Prostate gland (tissue), 2 donors: ENCODE results near the gene MAGI2. TPM values are rescaled to one million over a fixed set of nuclear protein-coding genes. Genes with fewer than 3 reads are reported as not detected.

Source experiments
- DNase-seq: peaks from one replicate; pipeline ENCODE4 v3.0.0-alpha.2; 2019; ENCODE audit warnings: low spot score
- H3K27ac ChIP-seq, 2 donors: fragments of 200-600 bp; sonication (generic); 2 replicates each; pipeline ENCODE4 v1.5.1; 2017 to 2019
- H3K27me3 ChIP-seq: fragments of 200-600 bp; sonication (generic); replicated peaks from 2 replicates; pipeline ENCODE4 v1.5.1; 2019; ENCODE audit not compliant: insufficient read depth
- H3K36me3 ChIP-seq, 2 donors: fragments of 200-600 bp; sonication (generic); 1 replicate in 1 of 2; 2 replicates in 1 of 2; pipeline versions ENCODE4 v1.5.1 to v1.8.1; 2017 to 2019
- H3K4me1 ChIP-seq: fragments of 200-600 bp; sonication (generic); replicated peaks from 2 replicates; pipeline ENCODE4 v1.5.1; 2019
- H3K4me3 ChIP-seq, 2 donors: fragments of 200-600 bp; sonication (generic); 2 replicates each; pipeline ENCODE4 v1.5.1; 2017 to 2019
- H3K9me3 ChIP-seq: fragments of 200-600 bp; sonication (generic); 2 replicates; pipeline ENCODE4 v1.5.1; 2017
- POLR2A ChIP-seq: fragments of 450-650 bp; IDR thresholded peaks from one replicate; pipeline ENCODE4 v1.6.1; 2016; ENCODE audit warnings: antibody characterized with exemption, mild to moderate bottlenecking
- POLR2AphosphoS5 ChIP-seq: sonication (generic); formaldehyde crosslinking; IDR thresholded peaks from one replicate; pipeline ENCODE4 v1.6.1; 2017; ENCODE audit warnings: antibody characterized with exemption
- WGBS: methylation state at CpG from one replicate; pipeline ENCODE4 v1.1.5; 2018; 5-methylcytosine and 5-hydroxymethylcytosine counted together
- intact Hi-C: fragments of 100-400 bp; cut with DNase I; formaldehyde crosslinking; loops from one replicate; pipeline ENCODE4 v1.14.2; 2022
- total RNA-seq, 2 donors: library from RNA; depleted of rRNA; stranded (reverse); fragments of >200 nt; gene quantifications; one replicate each; pipeline ENCODE4 v1.1.0, GENCODE V29; 2016
- TF ChIP-seq, protein P1 (sequence below), 4 experiments: fragments of 200-600 bp in 2 of 4; fragments of 450-650 bp in 2 of 4; sonication (generic) in 2 of 4; IDR thresholded peaks; 1 replicate in 3 of 4; 2 replicates in 1 of 4; pipeline ENCODE4 v1.5.1; 2016 to 2019; ENCODE audit warnings: antibody characterized with exemption in 4 of 4, mild to moderate bottlenecking in 2 of 4, moderate library complexity in 2 of 4

MAGI2 gene
- total RNA-seq, 2 donors from 2014 or later = 27.1 to 31.3 TPM

GRCh38 chr7:79495544-79496272 is 42.2 kb upstream of the MAGI2 start:
- no peak for TF ChIP-seq POLR2A
- TF ChIP-seq POLR2AphosphoS5 = no peak
- TF ChIP-seq, protein P1, sequence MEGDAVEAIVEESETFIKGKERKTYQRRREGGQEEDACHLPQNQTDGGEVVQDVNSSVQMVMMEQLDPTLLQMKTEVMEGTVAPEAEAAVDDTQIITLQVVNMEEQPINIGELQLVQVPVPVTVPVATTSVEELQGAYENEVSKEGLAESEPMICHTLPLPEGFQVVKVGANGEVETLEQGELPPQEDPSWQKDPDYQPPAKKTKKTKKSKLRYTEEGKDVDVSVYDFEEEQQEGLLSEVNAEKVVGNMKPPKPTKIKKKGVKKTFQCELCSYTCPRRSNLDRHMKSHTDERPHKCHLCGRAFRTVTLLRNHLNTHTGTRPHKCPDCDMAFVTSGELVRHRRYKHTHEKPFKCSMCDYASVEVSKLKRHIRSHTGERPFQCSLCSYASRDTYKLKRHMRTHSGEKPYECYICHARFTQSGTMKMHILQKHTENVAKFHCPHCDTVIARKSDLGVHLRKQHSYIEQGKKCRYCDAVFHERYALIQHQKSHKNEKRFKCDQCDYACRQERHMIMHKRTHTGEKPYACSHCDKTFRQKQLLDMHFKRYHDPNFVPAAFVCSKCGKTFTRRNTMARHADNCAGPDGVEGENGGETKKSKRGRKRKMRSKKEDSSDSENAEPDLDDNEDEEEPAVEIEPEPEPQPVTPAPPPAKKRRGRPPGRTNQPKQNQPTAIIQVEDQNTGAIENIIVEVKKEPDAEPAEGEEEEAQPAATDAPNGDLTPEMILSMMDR (IDR thresholded peaks at IDR 0.05) = no peak
- Histone ChIP-seq H3K4me1 (no peaks in the 10 kb centered on the region), H3K4me3 (no peak overlapping the region), H3K9me3 (no peaks in the 10 kb centered on the region), H3K36me3 (no peaks in the 10 kb centered on the region), H3K27ac (no peak overlapping the region), H3K27me3 (no peaks in the 10 kb centered on the region)
- WGBS = 61% methylated on average over 6 of the region's 6 CpGs
- DNase-seq = no peak
- intact Hi-C loops = no loop called here

DNA sequence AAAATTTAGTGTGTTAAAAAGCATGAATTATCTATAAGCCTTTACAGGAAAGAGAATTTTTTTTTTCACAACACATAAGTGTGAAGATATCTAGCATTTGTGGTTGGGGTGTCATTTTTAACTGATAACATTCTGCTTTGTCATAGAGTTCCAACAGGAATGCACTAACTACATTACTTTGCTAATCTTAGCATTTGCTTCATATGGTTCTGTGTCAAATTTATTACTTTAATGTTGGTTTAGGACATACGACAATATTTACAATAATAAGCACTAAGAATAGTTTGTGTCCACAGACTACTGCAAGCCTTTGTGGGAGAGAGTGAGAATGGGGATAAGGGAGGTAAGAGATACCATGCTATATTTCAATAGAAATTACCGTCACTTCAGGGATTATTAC is 40.6 kb upstream of the MAGI2 start:
- H3K9me3 ChIP-seq = no peaks in the 10 kb centered on the region
- no peaks in the 10 kb centered on the region for H3K4me1 ChIP-seq
- intact Hi-C loops = no loop called here
- H3K27me3 ChIP-seq = no peaks in the 10 kb centered on the region
- H3K36me3 ChIP-seq = no peaks in the 10 kb centered on the region
- no peak overlapping the region for H3K27ac ChIP-seq
- no peak overlapping the region for H3K4me3 ChIP-seq
- TF ChIP-seq, protein P1 (IDR thresholded peaks at IDR 0.05) = no peak
- TF ChIP-seq POLR2A = no peak
- TF ChIP-seq POLR2AphosphoS5 = no peak
- DNase-seq = no peak
- WGBS = 76% methylated on average over 2 of the region's 2 CpGs

GRCh38 chr7:79489371-79489770 is 35.9 kb upstream of the MAGI2 start:
- intact Hi-C loops = no loop called here
- H3K4me1 ChIP-seq = no peaks in the 10 kb centered on the region
- no peaks in the 10 kb centered on the region for H3K36me3 ChIP-seq
- no peak overlapping the region for H3K27ac ChIP-seq
- no peaks in the 10 kb centered on the region for H3K9me3 ChIP-seq
- no peak overlapping the region for H3K4me3 ChIP-seq
- H3K27me3 ChIP-seq = no peaks in the 10 kb centered on the region
- TF ChIP-seq POLR2A = no peak
- TF ChIP-seq POLR2AphosphoS5 = no peak
- TF ChIP-seq, protein P1 (IDR thresholded peaks at IDR 0.05) = no peak
- DNase-seq = no peak

- Histone ChIP-seq H3K4me3 (no peak overlapping the region), H3K9me3 (no peaks in the 10 kb centered on the region), H3K27ac (no peak overlapping the region), H3K27me3 (no peaks in the 10 kb centered on the region), H3K36me3 (no peaks in the 10 kb centered on the region), H3K4me1 (no peaks in the 10 kb centered on the region)
- intact Hi-C loops = no loop called here
- WGBS = 72% methylated on average over 3 of the region's 3 CpGs
- no peak for DNase-seq
- TF ChIP-seq POLR2A = no peak
Observed at GRCh38 chr7:79478386-79478785, 24.9 kb upstream of the MAGI2 start.

GRCh38 chr7:79475455-79475854 is 22.0 kb upstream of the MAGI2 start:
- H3K27ac ChIP-seq = no peak overlapping the region
- intact Hi-C loops = no loop called here

DNA sequence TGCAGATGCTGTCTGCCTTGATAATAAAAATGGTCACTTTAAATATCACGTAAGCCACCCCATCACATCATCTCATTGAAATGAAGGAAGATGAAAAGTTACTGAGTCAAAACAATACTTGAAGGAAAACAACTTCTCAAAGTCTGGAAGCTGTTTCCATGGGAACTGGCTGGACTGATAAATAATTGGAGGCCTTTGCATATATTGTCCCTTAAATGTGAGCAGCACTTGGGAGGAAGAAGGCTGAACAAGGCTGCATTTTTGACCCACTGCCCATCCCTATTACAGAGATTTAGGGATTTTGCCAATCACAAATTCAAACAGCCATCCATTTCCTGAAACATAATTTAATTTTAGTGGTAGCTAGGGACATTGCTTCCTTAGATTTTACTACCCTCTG is 18.2 kb upstream of the MAGI2 start:
- Histone ChIP-seq H3K27ac (no peak overlapping the region), H3K9me3 (no peaks in the 10 kb centered on the region), H3K4me1 (no peaks in the 10 kb centered on the region), H3K4me3 (no peak overlapping the region), H3K27me3 (no peaks in the 10 kb centered on the region), H3K36me3 (no peaks in the 10 kb centered on the region)
- intact Hi-C loops = no loop called here
- WGBS = 73% methylated on average over 1 of the region's 1 CpG
- TF ChIP-seq, protein P1 (IDR thresholded peaks at IDR 0.05) = no peak
- TF ChIP-seq POLR2AphosphoS5 (no peak), POLR2A (no peak)
- no peak for DNase-seq

More at GRCh38 chr7:79475455-79475854, 22.0 kb upstream of the MAGI2 start:
- no peak for DNase-seq
- Histone ChIP-seq H3K36me3 (no peaks in the 10 kb centered on the region), H3K27me3 (no peaks in the 10 kb centered on the region), H3K4me3 (no peak overlapping the region), H3K9me3 (no peaks in the 10 kb centered on the region), H3K4me1 (no peaks in the 10 kb centered on the region)
- 59% methylated on average over 1 of the region's 1 CpG for WGBS
- TF ChIP-seq POLR2A = no peak
